LNCaP clone FGC (cell line): Measurements from ENCODE around the gene ERG.

Experiments used
- DNase-seq: peaks from one replicate; pipeline ENCODE4 v3.0.0-alpha.2; 2011; ENCODE audit warnings: low read depth
- H3K4me3 ChIP-seq: 2 replicates; pipeline ENCODE4 v1.5.1; 2011; ENCODE audit warnings: mild to moderate bottlenecking, low read depth, low read length, control low read depth
- CTCF ChIP-seq: IDR thresholded peaks from 2 replicates; pipeline ENCODE4 v1.5.1; 2012; ENCODE audit warnings: mild to moderate bottlenecking; ENCODE audit not compliant: control insufficient read depth, insufficient read depth; ENCODE audit errors: extremely low read depth

Gene ERG

GRCh38 chr21:38376693-38377092 lies 121.6 kb downstream of the ERG start:
- no peak overlapping the region for H3K4me3 ChIP-seq
- no peak for DNase-seq
- TF ChIP-seq CTCF = no peak

GRCh38 chr21:38376235-38376634 lies 122.0 kb downstream of the ERG start:
- DNase-seq = no peak
- TF ChIP-seq CTCF = no peak
- H3K4me3 ChIP-seq = no peak overlapping the region

GRCh38 chr21:38367646-38368045 lies 130.6 kb downstream of the ERG start:
- no peak for TF ChIP-seq CTCF
- H3K4me3 ChIP-seq = no peak overlapping the region
- no peak for DNase-seq

GRCh38 chr21:38365521-38365920 lies 132.8 kb downstream of the ERG start:
- H3K4me3 ChIP-seq = no peak overlapping the region
- DNase-seq = no peak
- no peak for TF ChIP-seq CTCF

- DNase-seq = no peak
- H3K4me3 ChIP-seq = no peak overlapping the region
- TF ChIP-seq CTCF = no peak
These were observed 134.6 kb downstream of the ERG start for GRCh38 chr21:38363693-38364092.

GRCh38 chr21:38361324-38361723 lies 137.0 kb downstream of the ERG start:
- DNase-seq = no peak
- no peak overlapping the region for H3K4me3 ChIP-seq
- TF ChIP-seq CTCF = no peak

GRCh38 chr21:38359835-38360234 lies 138.4 kb downstream of the ERG start:
- H3K4me3 ChIP-seq = no peak overlapping the region
- DNase-seq = no peak
- TF ChIP-seq CTCF = no peak
